Stimulated activated CD4-positive, alpha-beta T cell treated with anti-CD3 and anti-CD28 coated beads, Interleukin-4, amount 100 ng/mL, for 4 hours (primary cell): ENCODE measurements around the gene TIMM44.
A peak's percentile ranks its signal among the peaks of the same experiment; 100 is the strongest.
"Not testable (repeated sequence)": the region's sequence is repeated elsewhere in the genome, so short reads cannot be mapped to it uniquely, and the experiment has no call there.

ENCODE experiments used
- DNase-seq, 2 experiments: peaks; one replicate each; pipeline ENCODE4 v3.0.0-alpha.2; 2020

Gene TIMM44

DNA sequence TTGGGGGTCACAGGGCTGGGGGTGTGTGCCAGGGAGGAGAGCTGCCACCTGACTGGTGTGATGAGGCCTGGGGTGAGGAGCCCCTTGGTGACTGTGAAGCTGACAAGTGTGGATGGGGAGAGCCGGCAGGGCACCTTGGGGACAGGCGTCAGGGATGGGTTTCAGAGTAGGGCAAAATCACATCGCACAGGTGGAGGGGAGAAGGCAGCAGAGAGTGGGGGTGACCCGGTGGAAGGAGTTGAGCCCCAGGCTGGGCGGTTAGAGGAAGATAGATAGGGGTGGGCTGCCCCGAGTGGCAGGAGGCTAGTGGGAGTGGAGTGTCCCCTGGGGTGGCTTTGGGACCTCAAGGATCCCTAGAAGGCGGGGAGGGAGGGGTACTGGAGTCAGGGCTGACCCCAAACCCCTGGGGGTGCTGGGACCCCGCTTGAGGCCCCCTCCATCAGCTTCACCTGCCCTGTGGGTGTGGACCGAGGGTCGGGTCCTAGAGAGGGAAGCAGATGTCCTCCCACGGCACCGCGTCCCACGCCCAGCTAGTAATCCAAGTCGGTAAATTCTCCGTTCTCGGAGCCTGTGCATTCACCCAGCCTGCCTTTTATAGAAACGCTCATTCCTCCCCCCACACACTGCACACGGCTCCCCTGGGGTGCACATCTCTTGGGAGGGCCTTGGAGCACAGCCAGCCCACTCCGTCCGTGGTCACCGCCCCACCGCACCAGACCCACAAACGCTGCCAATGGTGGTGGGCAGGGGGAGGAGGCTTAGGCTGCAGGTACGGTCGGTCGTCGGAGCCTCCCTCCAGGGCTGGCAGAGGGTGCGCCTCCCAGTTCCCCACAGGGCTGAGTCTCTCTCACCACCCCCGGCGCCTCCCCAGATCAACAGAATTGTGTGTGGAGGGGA is 19.9 kb downstream of the TIMM44 start:
- DNase-seq = no peak

DNA sequence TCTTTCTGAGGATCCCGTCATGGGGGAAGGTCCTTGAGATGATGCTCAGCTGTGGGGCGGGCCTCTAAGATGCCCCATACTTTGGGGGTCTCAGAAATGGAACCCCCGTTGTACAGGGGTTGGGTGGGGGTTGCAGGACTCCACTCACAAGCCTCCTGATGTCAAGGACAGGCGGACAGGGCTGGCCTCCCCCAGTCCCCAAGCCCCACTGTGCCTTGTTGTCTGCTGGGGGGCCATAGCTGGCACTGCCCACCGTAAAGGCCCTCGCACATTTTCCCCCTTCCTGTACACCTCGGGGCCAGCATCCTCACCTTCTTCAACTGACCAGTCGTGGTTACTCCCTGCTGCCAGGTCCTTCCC is 20.6 kb downstream of the TIMM44 start:
- DNase-seq = no peak

DNA sequence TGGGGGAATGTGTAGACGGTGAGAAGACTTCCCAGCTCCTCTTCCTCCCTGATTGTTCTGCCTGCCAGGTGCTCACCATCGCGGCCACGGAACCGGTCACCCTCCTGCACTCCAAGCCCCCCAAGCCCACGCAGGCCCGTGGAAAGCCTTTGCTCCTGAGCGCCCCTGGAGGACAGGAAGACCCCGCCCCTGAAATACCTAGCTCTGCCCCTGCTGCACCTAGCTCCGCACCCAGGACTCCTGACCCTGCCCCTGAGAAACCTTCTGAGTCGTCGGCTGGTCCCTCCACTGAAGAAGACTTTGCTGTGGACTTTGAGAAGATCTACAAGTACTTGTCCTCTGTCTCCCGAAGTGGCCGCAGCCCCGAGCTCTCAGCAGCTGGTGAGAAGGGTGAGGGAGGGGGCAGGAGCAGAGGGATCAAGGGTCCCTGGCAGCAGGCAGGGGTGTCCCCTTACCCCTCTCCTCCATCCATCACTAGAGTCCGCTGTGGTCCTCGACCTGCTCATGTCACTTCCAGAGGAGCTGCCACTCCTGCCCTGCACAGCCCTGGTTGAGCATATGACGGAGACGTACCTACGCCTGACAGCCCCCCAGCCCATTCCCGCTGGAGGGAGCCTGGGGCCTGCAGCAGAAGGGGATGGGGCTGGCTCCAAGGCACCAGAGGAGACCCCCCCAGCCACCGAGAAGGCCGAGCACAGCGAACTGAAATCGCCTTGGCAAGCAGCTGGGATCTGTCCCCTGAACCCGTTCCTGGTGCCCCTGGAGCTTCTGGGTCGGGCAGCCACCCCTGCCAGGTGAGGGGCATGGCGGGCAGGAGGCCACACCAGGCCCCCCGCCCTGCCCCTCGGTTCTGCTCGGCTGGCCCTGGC is 21.3 kb downstream of the TIMM44 start:
- no peak for DNase-seq

DNA sequence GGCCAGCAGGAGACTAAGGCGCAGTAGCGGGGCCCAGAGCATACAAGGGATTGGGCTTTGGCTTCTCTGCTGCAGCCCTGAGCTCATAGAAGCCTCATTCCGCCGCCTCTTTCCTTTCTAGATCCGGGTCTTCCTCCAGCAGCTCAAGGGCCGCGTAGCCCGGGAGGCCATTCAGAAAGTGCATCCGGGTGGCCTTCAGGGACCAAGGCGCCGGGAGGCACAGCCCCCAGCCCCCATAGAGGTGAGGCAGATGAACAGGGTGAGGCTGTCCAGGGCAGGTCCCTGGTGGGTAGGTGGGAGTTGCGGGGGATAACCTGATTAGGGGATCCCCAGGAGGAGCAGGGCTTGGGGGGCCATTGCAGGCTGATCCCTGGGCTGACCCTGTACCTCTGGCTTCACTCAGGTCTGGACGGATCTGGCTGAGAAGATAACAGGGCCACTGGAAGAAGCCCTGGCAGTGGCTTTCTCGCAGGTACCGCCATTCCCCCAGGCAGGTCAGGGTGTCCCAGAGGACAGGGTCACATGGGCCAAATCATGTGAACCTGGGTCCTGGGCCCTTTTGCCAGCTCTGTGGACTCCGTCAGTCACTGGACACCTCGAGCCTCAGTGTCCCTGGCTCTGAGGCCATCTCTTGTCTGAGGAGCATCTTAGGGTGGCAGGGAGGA is 22.0 kb downstream of the TIMM44 start:
- no peak for DNase-seq

DNA sequence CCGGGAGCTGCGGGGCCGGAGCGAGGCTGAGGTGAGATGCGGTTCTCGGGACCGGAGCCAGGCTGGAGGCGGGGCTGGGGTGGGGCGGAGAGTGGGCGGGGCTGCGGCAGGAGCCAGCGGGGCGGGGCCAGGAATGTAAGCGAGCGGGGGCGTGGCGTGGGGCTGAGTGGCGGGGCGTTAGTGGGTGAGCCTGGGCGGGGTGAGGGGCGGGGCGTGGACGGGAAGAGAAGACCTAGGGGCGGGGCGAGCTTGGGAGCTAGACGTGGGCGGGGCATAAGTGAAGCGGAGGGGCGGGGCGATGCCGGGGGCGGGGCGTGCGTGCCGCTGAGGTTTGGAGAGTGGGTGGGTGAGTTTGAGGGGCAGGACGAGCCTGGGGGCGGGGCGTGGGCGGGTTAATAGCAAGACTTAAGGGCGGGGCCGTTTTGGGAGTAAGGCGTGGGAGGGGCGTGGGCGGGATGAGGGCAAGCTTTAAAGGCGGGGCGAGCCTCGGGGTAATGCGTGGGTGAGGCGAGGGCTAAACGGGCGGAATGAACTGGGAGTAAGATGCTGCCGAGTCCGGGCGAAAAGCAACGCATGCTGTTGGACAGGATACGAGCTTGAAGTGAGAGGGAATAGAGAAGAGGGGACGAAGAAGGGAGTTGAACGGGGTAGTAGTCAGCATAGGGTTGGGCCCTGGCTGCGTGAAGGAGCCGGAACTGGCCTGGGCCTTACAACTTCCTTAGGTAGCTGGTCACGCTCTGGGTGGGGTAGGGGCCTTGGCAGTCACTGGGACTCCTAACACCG is 22.8 kb downstream of the TIMM44 start:
- peak; percentile 100 for DNase-seq

DNA sequence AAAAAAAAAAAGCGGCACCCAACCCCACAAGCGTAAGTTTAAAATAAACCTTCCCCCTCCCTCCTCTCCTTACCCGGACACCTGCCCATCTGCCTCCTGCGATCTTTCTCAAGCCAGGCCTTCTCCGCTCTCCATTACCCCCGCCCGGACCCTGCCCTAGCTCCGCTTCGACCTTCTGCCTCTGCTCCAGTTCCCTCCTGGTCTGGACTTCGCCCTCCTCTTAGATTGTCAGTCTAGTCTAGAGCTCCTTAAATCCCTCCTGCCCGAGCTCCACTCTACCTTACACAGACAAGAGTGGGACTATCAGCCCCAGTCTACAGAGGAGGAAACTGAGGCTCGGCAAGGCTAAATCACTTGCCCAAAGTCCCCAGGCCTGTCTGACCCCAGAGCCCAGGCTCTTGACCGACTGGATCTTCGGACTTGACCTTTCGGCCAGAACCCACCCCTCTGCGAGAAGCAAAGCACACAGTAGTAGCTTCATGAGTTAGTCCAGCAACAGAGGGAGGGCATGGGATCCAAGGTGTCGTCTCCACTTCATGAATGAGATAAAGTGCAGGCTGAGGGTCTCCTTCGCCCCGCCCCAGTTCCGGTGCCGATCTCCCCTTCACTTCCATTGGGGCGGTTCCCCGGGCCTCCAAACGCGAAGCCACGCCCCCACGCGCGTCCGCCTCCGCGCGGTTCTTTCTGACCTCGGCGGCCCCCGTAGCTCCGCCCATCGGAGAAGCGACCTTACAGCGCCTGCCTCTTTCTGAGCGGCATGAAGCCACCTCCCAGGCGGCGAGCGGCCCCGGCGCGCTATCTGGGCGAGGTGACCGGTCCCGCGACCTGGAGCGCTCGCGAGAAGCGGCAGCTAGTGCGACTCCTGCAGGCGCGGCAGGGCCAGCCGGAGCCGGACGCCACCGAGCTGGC is 23.6 kb downstream of the TIMM44 start, which contains the start of gene SNAPC2:
SNAPC2 (plus strand) TSS at position 729 of the 909 bp plus-strand sequence; CDS start at position 758, 29 bp downstream.
- DNase-seq = peak; percentile 95

DNA sequence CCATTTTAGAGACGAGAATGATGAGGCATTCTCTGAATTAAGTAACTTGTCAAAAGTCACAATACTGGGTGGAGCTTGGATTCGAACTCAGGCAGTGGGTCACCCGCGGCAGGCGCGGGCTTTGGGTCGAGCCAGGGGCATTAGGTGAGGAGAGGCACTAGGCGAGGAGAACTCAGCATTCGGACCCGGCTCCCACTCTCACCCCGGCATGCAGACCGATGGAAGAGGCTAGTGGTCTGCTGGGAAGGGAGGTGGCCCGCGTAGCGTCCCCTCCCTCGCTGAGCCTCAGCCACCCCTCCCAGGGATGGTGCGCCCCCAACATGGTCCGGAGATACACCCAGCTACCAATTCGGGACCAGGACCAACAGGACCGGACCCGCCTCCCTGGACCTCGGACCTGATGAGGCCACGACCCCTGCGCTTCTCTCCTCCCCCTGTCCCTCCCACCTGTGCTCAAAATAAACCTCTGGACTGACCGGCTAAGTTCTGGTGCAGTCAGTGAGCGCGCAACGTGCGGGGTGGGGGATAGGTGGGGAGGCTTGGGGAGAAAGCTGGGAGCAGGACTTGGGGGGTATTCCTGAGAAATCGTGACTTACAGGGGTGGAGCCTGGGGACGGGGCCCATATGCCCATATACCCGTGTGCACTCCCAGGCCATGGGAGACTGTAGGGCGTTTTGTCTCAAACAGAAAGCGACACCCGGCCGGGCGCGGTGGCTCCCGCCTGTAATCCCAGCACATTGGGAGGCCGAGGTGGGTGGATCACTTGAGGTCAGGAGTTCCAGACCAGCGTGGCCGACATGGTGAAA is 24.6 kb downstream of the TIMM44 start:
- DNase-seq = no peak

DNA sequence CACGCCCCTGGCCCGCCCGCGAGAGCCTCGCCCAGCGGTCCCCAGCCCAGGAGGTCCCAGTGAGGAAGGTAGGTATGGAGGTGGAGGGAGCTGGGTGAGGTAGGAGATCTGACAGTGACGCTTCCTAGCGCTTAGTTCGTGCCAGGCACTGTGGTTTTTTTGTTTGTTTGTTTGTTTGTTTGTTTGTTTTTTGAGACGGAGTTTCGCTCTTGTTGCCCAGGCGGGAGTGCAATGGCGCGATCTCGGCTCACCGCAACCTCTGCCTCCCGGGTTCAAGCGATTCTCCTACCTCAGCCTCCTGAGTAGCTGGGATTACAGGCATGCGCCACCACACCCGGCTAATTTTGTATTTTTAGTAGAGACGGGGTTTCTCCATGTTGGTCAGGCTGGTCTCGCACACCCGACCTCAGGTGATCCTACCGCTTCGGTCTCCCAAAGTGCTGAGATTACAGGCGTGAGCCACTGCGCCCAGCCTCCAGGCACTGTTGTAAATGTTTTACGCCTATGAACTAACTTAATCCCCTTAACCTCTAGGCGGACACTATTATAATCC is 25.3 kb downstream of the TIMM44 start:
- not testable (repeated sequence) for DNase-seq

DNA sequence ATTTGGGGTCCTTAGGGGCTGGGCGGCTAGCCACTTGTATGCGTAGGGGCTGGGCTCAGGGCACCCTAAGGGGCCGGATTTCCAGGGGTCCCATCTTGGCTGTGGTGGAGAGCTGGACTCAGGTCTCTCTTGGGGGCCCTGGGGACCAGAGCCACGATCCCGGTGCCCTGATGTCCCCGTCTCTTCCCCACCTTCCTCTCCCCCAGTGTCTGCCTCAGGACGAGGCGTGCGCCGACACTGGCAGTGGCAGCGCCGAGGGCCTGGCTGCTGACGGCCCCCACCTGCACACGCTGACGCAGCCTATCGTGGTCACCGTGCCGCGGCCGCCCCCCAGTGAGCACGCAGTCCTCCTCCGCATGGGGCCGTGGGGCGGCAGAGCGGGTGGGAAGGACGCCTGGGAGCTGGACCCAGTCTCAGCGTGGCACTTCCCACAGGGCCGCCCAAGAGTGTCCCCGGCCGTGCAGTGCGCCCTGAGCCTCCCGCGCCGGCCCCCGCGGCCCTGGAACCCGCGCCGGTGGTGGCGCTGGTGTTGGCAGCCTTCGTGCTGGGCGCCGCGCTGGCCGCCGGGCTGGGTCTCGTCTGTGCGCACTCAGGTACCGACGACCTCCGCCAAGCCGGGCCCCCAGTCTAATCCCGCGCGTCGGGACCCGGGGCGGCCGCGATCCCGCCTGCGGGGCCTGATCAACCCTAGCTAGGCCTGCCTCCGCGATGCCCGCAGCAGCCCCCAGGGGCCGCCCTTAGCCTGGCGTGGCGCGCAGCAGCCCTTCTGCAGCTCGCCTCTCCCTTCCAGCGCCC is 26.0 kb downstream of the TIMM44 start:
- DNase-seq = peak; percentile 53 to 61

DNA sequence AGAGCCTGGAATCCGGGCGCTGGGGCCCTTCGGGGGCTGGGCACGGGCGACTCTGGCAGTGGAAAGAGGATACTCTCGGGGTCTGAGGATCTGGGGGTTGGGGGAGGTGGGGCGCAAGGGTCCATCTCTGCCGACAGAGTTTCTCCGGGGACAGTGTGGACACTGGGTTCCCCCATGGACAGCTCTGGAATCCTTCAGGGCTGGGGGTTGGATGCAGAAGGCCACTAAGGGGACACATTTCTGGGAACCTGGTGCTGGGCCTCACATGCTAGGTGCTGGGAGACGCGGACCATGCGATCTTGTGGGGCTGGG is 26.6 kb downstream of the TIMM44 start:
- DNase-seq = no peak

DNA sequence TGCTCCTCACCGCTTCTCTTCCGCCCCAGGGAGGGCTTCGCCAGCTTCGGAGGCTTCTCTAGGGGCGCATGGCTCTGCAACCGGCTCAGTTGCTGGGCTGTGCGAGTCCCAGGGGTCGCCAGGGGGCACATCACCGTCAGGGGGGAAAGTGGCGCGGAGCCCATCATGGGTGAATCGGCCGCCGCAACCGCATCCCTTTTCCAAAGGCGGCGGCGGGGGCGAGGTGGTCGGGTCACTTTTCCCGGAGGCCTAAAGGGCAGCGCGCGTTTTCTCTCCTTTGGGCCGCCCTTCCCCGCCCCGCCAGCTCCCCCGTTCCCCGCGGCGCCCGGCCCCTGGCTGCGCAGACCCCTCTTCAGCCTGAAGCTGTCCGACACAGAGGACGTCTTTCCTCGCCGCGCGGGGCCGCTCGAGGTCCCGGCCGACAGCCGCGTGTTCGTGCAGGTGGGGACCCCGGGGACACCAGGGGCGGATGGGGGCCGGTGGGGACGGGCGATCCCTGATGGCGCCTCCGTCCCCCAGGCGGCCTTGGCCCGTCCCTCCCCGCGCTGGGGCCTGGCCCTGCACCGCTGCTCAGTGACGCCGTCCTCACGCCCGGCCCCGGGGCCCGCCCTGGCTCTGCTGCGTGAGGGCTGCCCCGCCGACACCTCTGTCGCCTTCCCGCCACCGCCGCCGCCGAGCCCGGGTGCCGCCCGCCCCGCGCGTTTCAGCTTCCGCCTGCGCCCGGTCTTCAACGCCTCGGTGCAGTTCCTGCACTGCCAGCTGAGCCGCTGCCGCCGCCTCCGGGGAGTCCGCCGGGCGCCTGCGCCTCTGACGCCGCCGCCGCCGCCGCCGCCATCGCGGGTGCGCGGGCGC is 27.1 kb downstream of the TIMM44 start:
- peak; percentile 39 to 56 for DNase-seq

DNA sequence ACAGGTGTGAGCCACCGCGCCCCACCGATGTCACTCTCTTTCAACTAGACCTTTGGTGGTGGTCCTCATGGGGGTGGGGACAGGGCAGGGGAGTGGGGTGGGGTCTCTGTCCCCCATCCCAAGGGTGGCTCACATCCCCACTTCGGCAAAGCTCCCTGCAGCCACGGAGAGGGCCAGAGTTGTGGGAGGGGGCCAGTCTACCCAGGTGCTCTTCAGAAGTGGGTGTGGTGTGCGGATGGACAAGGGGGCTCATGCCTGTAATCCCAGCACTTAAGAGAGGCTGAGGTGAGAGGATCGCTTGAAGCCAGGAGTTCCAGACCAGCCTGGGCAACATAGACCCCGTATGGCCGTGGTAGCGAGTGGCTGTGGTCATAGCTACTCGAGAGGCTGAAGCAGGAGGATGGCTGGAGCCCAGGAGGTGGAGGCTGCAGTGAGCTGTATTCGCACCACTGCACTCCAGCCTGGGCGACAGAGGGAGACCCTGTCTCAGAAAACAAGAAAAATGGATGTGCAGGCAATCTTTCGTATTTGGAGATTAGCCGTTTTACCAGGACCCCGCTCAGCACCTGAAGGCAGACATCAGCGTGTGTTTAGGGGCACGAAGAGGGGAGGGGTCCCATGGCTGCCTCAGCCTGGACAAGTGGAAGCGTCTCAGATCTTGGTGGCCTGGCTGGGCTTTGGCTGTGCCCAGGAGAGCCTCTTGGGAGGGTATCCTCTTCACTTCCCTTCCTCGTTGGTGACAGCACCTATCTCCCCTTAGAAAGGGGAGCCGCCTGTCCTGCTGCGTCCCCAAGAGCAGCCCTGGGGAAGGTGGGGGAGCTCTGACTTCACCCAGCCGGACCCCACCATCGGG is 28.0 kb downstream of the TIMM44 start:
- no peak for DNase-seq

DNA sequence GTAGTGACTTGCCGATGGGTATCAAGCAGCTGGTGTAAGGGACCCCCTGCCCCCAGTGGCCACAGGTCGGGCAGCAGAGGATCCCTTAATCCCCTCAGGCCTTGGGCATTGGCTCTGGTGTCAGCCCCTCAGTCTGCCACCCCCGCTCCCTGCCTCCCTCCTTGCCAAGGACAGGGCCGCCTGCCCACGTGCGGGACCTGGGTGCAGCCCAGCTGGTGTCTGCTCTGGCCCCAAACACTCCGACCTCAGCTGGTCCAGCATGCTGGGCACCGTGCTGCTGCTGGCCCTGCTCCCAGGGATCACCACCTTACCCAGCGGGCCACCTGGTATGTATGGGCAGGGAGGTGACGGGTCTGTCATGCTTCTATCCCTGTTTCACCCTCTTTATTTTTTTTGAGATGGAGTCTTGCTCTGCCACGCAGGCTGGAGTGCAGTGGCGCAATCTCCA is 28.8 kb downstream of the TIMM44 start, which contains the start of gene TGFBR3L:
TGFBR3L (plus strand) TSS at position 233 of the 448 bp plus-strand sequence.
- no peak for DNase-seq

DNA sequence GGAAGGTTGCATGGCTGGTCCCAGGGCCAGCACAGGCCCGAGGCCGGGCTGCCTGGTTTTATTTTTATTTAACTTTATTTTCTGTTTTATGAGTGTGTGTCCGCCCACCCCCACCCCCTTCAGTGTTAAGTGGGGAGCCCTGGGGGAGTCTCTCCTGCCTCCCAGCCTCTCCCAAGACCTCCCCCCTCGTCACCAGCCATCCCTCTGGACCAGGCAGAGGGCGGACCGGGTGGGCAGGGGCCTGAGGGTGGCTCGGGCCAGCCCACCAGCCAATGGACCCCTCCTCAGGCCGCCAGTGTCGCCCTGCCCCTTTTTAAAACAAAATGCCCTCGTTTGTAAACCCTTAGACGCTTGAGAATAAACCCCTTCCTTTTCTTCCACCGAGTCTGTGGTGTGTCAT is 29.4 kb downstream of the TIMM44 start:
- DNase-seq = no peak

DNA sequence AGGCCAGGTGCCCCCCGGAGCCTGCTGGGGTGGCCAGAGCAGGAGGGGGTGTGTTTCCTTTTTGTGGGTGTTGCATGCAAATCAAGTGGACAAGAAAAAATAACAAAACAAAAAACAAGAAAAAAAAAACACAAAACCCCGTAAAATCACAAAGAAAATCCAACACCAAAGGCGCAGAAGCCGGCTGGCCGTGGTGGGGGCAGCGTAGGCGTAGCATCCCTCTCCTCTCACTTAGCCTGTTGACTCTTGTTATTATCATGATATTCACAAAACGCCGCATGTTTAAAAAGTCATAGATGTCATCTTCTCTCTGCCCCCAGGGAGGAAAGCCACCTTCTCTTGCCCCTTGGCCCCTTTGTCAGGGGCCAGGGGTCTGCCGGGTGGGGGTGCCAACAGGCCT is 29.8 kb downstream of the TIMM44 start:
- no peak for DNase-seq

DNA sequence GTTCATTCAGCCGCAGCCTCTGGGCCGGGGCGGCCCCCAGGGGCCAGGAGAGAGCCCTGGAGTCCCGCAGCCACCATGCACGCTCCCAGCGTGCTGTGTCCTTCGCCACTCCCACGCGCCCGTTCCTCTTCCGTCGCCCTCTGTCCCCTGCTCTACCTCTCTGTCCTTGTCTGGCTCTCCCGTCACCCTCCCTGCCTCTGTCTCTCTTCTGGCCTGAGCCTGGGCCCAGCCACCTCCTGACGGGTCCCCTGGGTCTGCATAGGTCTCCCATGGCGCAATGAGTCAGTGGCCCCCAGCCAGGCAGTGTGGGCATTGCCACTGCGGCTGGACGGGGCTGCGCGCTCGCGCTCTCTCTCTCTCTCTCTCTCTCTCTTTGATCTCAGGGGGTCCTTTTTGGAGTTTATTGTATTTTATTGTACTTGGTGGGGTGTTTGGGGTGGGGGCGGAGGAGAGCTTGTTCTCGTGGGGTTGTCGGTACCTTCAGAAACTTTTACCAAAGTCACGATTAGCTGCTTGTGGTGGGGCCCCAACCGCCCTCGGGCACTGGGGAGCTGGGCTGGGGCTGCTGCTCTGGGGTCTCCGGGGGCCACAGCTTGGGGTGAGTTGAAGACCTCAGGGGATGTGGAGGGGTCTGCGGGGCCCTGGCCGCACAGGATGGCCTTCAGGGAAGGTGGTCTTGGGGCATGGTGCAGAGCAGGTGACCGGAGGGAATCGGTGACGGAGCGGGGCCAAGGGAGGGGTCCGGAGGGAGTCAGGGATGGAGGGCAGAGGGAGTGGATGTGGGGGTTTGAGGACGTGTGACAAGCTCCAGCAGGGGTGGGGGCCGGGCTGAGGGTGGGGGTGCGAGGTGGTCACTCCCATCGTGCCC is 30.5 kb downstream of the TIMM44 start:
- DNase-seq = no peak
